Activated CD8-positive, alpha-beta memory T cell treated with anti-CD3 and anti-CD28 coated beads for 36 hours (primary cell): ENCODE data around the gene TRIOBP. TPM values are rescaled to one million over a fixed set of nuclear protein-coding genes. Genes with fewer than 3 reads are reported as not detected.

Source experiments
- CTCF ChIA-PET: fragments of 350-600 bp; sonication (Branson Sonifier 250); formaldehyde crosslinking; loops from one replicate; lab custom pipeline; 2021; ENCODE audit warnings: antibody characterized with exemption; lab: Charles Lee
- POLR2A ChIA-PET: fragments of 350-600 bp; sonication (Branson Sonifier 250); formaldehyde crosslinking; loops from one replicate; lab custom pipeline; 2021; ENCODE audit warnings: antibody characterized with exemption; lab: Charles Lee
- total RNA-seq, 2 experiments: library from RNA; stranded (reverse); gene quantifications; one replicate each; pipeline ENCODE4 v1.2.3, GENCODE V29; 2021

The TRIOBP gene
- total RNA-seq, 2 experiments from 2014 or later, result 24.1 to 24.8 TPM

- POLR2A ChIA-PET, result no interaction called here
- CTCF ChIA-PET, result interaction anchor here (1.3 kb wide), 1 partner anchor 16 kb away, joined by 4 read pairs; no protein-coding TSS in a partner anchor
Observed at GRCh38 chr22:37802310-37803194, 105.7 kb downstream of the TRIOBP start.

- ChIA-PET POLR2A (no interaction called here), CTCF (interaction anchor here (1.3 kb wide), 1 partner anchor 15 kb away, joined by 4 read pairs; no protein-coding TSS in a partner anchor)
Observed at GRCh38 chr22:37803195-37803638, 106.4 kb downstream of the TRIOBP start.

- POLR2A ChIA-PET, result interaction anchor here (0.5 kb wide), 1 partner anchor 1020 kb away, joined by 3 read pairs; no protein-coding TSS in a partner anchor
Observed at GRCh38 chr22:37803639-37804351, 106.9 kb downstream of the TRIOBP start.

GRCh38 chr22:37804352-37804880 lies 107.6 kb downstream of the TRIOBP start:
- CTCF ChIA-PET, result interaction anchor here (0.9 kb wide), 1 partner anchor 13 kb away, joined by 3 read pairs; no protein-coding TSS in a partner anchor

More at GRCh38 chr22:37803639-37804351, 106.9 kb downstream of the TRIOBP start:
- CTCF ChIA-PET, result interaction anchor here (0.6 to 1.3 kb wide), 2 partner anchors 15 to 367 kb away, joined by 3 to 4 read pairs; no protein-coding TSS in a partner anchor

GRCh38 chr22:37804881-37805809 lies 108.3 kb downstream of the TRIOBP start:
- ChIA-PET CTCF (interaction anchor here (0.9 kb wide), 1 partner anchor 12 kb away, joined by 3 read pairs; no protein-coding TSS in a partner anchor), POLR2A (no interaction called here)

More at GRCh38 chr22:37804352-37804880, 107.6 kb downstream of the TRIOBP start:
- POLR2A ChIA-PET, result no interaction called here

GRCh38 chr22:37805810-37806277 lies 109.0 kb downstream of the TRIOBP start:
- ChIA-PET POLR2A (no interaction called here), CTCF (no interaction called here)

GRCh38 chr22:37806409-37807333 lies 109.8 kb downstream of the TRIOBP start:
- ChIA-PET CTCF (interaction anchor here (0.7 to 3.2 kb wide), 4 partner anchors 11 to 248 kb away, joined by 3 to 35 read pairs (median 4); partner anchors contain the start of gene PDXP), POLR2A (interaction anchor here (0.6 to 1.0 kb wide), 3 partner anchors 12 to 151 kb away, joined by 3 to 4 read pairs (median 4); no protein-coding TSS in a partner anchor)

GRCh38 chr22:37807410-37808293 lies 110.8 kb downstream of the TRIOBP start, which contains the start of gene GCAT:
TSS of gene GCAT (plus strand) at chr22:37807934. CDS start at chr22:37807968, 34 bp downstream.
- ChIA-PET POLR2A (interaction anchor here (0.6 to 1.0 kb wide), 4 partner anchors 11 to 132 kb away, joined by 3 read pairs; partner anchors contain the start of gene LGALS1), CTCF (interaction anchor here (0.5 to 3.2 kb wide), 7 partner anchors 11 to 955 kb away, joined by 3 to 35 read pairs (median 3); partner anchors contain the start of gene PDXP)

- CTCF ChIA-PET, result interaction anchor here (0.7 to 3.2 kb wide), 3 partner anchors 10 to 955 kb away, joined by 3 to 35 read pairs (median 4); no protein-coding TSS in a partner anchor
- POLR2A ChIA-PET, result interaction anchor here (0.6 to 0.9 kb wide), 5 partner anchors 41 to 845 kb away, joined by 3 to 8 read pairs (median 3); partner anchors contain the start of gene LGALS1
Observed at GRCh38 chr22:37808294-37808657, 111.4 kb downstream of the TRIOBP start.

- CTCF ChIA-PET, result interaction anchor here (1.4 to 3.2 kb wide), 2 partner anchors 8 to 54 kb away, joined by 4 to 35 read pairs; no protein-coding TSS in a partner anchor
- POLR2A ChIA-PET, result interaction anchor here (0.7 kb wide), 1 partner anchor 792 kb away, joined by 3 read pairs; no protein-coding TSS in a partner anchor
Observed at GRCh38 chr22:37809672-37810333, 113.0 kb downstream of the TRIOBP start.

- POLR2A ChIA-PET, result no interaction called here
- CTCF ChIA-PET, result interaction anchor here (0.6 kb wide), 1 partner anchor 60 kb away, joined by 3 read pairs; no protein-coding TSS in a partner anchor
Observed at GRCh38 chr22:37811867-37812266, 115.0 kb downstream of the TRIOBP start.

- ChIA-PET POLR2A (no interaction called here), CTCF (no interaction called here)
Observed at GRCh38 chr22:37812869-37813678, 116.2 kb downstream of the TRIOBP start.

GRCh38 chr22:37815593-37815992 lies 118.7 kb downstream of the TRIOBP start:
- POLR2A ChIA-PET, result no interaction called here
- CTCF ChIA-PET, result interaction anchor here (1.1 to 1.2 kb wide), 2 partner anchors 48 to 51 kb away, joined by 3 to 5 read pairs; no protein-coding TSS in a partner anchor
